ENCODE measurements around the gene PDE4DIP.
"Not testable (repeated sequence)": the region's sequence is repeated elsewhere in the genome, so short reads cannot be mapped to it uniquely, and the experiment has no call there.

- not testable (repeated sequence) for TF ChIP-seq CTCF, EZH2 (IDR thresholded peaks at IDR 0.05)
These were observed 15.3 kb upstream of the PDE4DIP start for GRCh38 chr1:148828962-148829361.
